Heart left ventricle (tissue), 16 donors: ENCODE results near the gene ANP32E. TPM values are rescaled to one million over a fixed set of nuclear protein-coding genes. Genes with fewer than 3 reads are reported as not detected.

ENCODE experiments used
- ATAC-seq, 4 donors: fragments of 200-7000 bp; cut with Tn5 transposase; one replicate each; pipeline ENCODE4 v1.9.1; 2020 to 2022; ENCODE audit warnings: moderate library complexity in 4 of 4, mild to moderate bottlenecking in 3 of 4, moderate number of reproducible peaks in 1 of 4
- DNase-seq, 5 donors: peaks; one replicate each; pipeline ENCODE4 v3.0.0-alpha.2; 2020
- H3K27ac ChIP-seq, 12 donors: fragments of 200-600 bp; sonication (generic) in 4 of 12; one replicate each; pipeline versions ENCODE4 v1.5.0 to v1.8.0; 2016 to 2022; ENCODE audit warnings: mild to moderate bottlenecking in 2 of 12
- H3K27me3 ChIP-seq, 9 donors: fragments of 200-600 bp; sonication (generic) in 2 of 9; one replicate each; pipeline versions ENCODE4 v1.5.1 to v1.8.0; 2016 to 2022; ENCODE audit warnings: mild to moderate bottlenecking in 3 of 9
- H3K36me3 ChIP-seq, 9 donors: fragments of 200-600 bp; sonication (generic) in 2 of 9; one replicate each; pipeline versions ENCODE4 v1.5.0 to v1.8.0; 2018 to 2022; ENCODE audit warnings: mild to moderate bottlenecking in 2 of 9
- H3K4me1 ChIP-seq, 12 donors: fragments of 200-600 bp; sonication (generic) in 4 of 12; one replicate each; pipeline versions ENCODE4 v1.5.0 to v1.8.0; 2016 to 2022; ENCODE audit warnings: mild to moderate bottlenecking in 3 of 12
- H3K4me3 ChIP-seq, 12 donors: fragments of 200-600 bp; sonication (generic) in 4 of 12; one replicate each; pipeline versions ENCODE4 v1.5.0 to v1.8.0; 2017 to 2022; ENCODE audit warnings: mild to moderate bottlenecking in 9 of 12, moderate library complexity in 4 of 12
- H3K9me3 ChIP-seq, 12 donors: fragments of 200-600 bp; sonication (generic) in 4 of 12; one replicate each; pipeline versions ENCODE4 v1.5.0 to v1.8.0; 2016 to 2022; ENCODE audit warnings: mild to moderate bottlenecking in 1 of 12
- CTCF ChIP-seq, 12 donors: fragments of 200-600 bp; sonication (generic) in 4 of 12; IDR thresholded peaks; one replicate each; pipeline versions ENCODE4 v1.5.0 to v1.8.0; 2018 to 2022; ENCODE audit warnings: antibody characterized with exemption in 12 of 12, mild to moderate bottlenecking in 5 of 12
- POLR2A ChIP-seq, 2 donors: fragments of 450-650 bp; IDR thresholded peaks; one replicate each; pipeline ENCODE4 v1.6.1; 2017; ENCODE audit warnings: antibody characterized with exemption in 2 of 2, mild to moderate bottlenecking in 2 of 2, moderate library complexity in 2 of 2
- WGBS, 4 donors: extraction: QIAGEN DNeasy Blood & Tissue Kit in 2 of 4; methylation state at CpG; one replicate each; pipeline versions ENCODE4 v1.1.5 to v1.1.7; 2013 to 2018; 5-methylcytosine and 5-hydroxymethylcytosine counted together
- intact Hi-C, 10 donors: fragments of 100-400 bp; cut with DNase I; formaldehyde crosslinking; loops; one replicate each; pipeline versions ENCODE4 v1.11.1 to v1.14.2; 2022
- polyA plus RNA-seq, 2 donors: library from polyadenylated mRNA; stranded (reverse); fragments of 200-250 nt; gene quantifications; one replicate each; pipeline ENCODE4 v1.2.3, GENCODE V29; 2013
- total RNA-seq, 9 donors: library from RNA; depleted of rRNA in 2 of 9; stranded (reverse); fragments of >200 nt in 2 of 9; fragmentation: NEBNext Ultra II Directional in 3 of 9; extraction: Animal tissue kit (Norgen Biotek cat#: 25700) in 3 of 9; gene quantifications; one replicate each; pipeline versions ENCODE4 v1.1.0 to v1.2.4, GENCODE V29; 2016 to 2023
- donor health status: ischemic (EF 13 %, LVEDD 7.1; RV severe dilation, severe dysfunction).
- donor health status: healthy with polysubstance abuse.
- donor health status: DM: no; HTN: yes; CAD: no.
- donor health status: DM: no; HTN: no; CAD: no.
- donor health status: ischemic (EF 25% LVEDD 6.9; RV normal size, moderate dysfunction).
- donor health status: ischemic (EF 25% LVEDD 5.7; RV mildly dilated, moderate dysfunction).
- donor health status: healthy.
- donor health status: DM: yes; HTN: yes; CAD: no.
- donor health status: ischemic (EF 35%, LVEDD 5.7; RV mildly dilated, moderate dysfunction).
- donor health status: nonischemic (EF 11% LVEDD 7.7; RV severe dilation, severe dysfunction).
- donor health status: DM: yes; HTN: yes; CAD: no.
- donor health status: PGD.
- donor health status: ischemic (EF 29% LVEDD 5.4; RV normal size, mild dysfunction).
- donor health status: nonischemic (EF 23%, LVEDD 6.1; RV moderate dilation, normal function).

The ANP32E gene
- total and polyA plus RNA-seq, 11 donors = 12.6 to 59.9 (median 33.6) TPM

- 1 to 3% (median 2%) methylated on average over 46 of the region's 46 CpGs for WGBS, 4 donors
- H3K27me3 ChIP-seq = no peaks in the 10 kb centered on the region
These were observed 46.0 kb upstream of the ANP32E start, which contains the start of gene CIART for GRCh38 chr1:150281758-150282557. Gene CIART, plus strand, starts transcription at chr1:150282554. Its CDS starts 714 bp downstream, at chr1:150283268.

GRCh38 chr1:150281221-150281757 is 45.4 kb upstream of the ANP32E start:
- peaks cover 0 to 51% (median 13%) of the 10 kb centered on the region in 9 donors for H3K36me3 ChIP-seq
- no peaks in the 10 kb centered on the region for H3K27me3 ChIP-seq
- peak; percentile 71 to 83 (median 76) for DNase-seq
- H3K27ac ChIP-seq = peak overlapping the region; percentile 82 to 98 (median 93)
- peaks cover 0 to 34% (median 21%) of the 10 kb centered on the region in 12 donors for H3K4me1 ChIP-seq
- H3K9me3 ChIP-seq = no peaks in the 10 kb centered on the region
- ATAC-seq = peak; percentile 49 to 72 (median 62)
- 3 to 4% (median 4%) methylated on average over 15 of the region's 15 CpGs for WGBS, 4 donors
- peak overlapping the region; percentile 44 to 98 (median 63) for H3K4me3 ChIP-seq
- intact Hi-C loops = loop anchor here in 7 of 10 donors (1.0 to 5.0 kb wide), 5 partner anchors 24 to 81 kb away; partner anchors contain the start of genes CA14 (in 1 of the 7) and RPRD2 (in 1 of the 7)
- peak; percentile 59 to 88 (median 78) for TF ChIP-seq CTCF (IDR thresholded peaks at IDR 0.05)
- TF ChIP-seq POLR2A (IDR thresholded peaks at IDR 0.05) = no peak

More at GRCh38 chr1:150281758-150282557, 46.0 kb upstream of the ANP32E start, which contains the start of gene CIART:
- Histone ChIP-seq H3K9me3 (no peaks in the 10 kb centered on the region), H3K4me1 (peaks cover 0 to 34% (median 21%) of the 10 kb centered on the region in 12 donors), H3K4me3 (peak within 1 kb of the TSS; percentile 44 to 98 (median 63)), H3K27ac (peak within 1 kb of the TSS; percentile 82 to 98 (median 93)), H3K36me3 (peaks cover 0 to 51% (median 16%) of the 10 kb centered on the region in 9 donors)
- TF ChIP-seq POLR2A (IDR thresholded peaks at IDR 0.05) = no peak
- TF ChIP-seq CTCF (IDR thresholded peaks at IDR 0.05) = no peak
- ATAC-seq (peak; percentile 96 to 98 (median 97)), DNase-seq (peak; percentile 90 to 97 (median 95))
- intact Hi-C loops = loop anchor here in 8 of 10 donors (1.0 to 5.0 kb wide), 6 partner anchors 25 to 80 kb away; partner anchors contain the start of genes CA14 (in 1 of the 8), PRPF3 (in 1 of the 8) and RPRD2 (in 1 of the 8)

GRCh38 chr1:150280138-150280707 is 44.3 kb upstream of the ANP32E start:
- peaks cover 0 to 34% (median 21%) of the 10 kb centered on the region in 12 donors for H3K4me1 ChIP-seq
- H3K36me3 ChIP-seq = peaks cover 0 to 56% (median 15%) of the 10 kb centered on the region in 9 donors
- peak overlapping the region in 9 of 12 donors; percentile 83 to 98 (median 93) for H3K27ac ChIP-seq
- no peaks in the 10 kb centered on the region for H3K27me3 ChIP-seq
- intact Hi-C loops = loop anchor here in 4 of 10 donors (1.0 to 5.0 kb wide), 4 partner anchors 23 to 82 kb away; partner anchors contain the start of genes CA14 (in 1 of the 4) and RPRD2 (in 1 of the 4)
- H3K4me3 ChIP-seq = no peak overlapping the region
- H3K9me3 ChIP-seq = no peaks in the 10 kb centered on the region
- no peak for ATAC-seq
- no peak for TF ChIP-seq CTCF (IDR thresholded peaks at IDR 0.05)
- TF ChIP-seq POLR2A (IDR thresholded peaks at IDR 0.05) = no peak
- no peak for DNase-seq
- WGBS, 4 donors = 79 to 86% (median 83%) methylated on average over 6 of the region's 6 CpGs
